ENCODE data around the gene AQP12B.

AQP12B gene

DNA sequence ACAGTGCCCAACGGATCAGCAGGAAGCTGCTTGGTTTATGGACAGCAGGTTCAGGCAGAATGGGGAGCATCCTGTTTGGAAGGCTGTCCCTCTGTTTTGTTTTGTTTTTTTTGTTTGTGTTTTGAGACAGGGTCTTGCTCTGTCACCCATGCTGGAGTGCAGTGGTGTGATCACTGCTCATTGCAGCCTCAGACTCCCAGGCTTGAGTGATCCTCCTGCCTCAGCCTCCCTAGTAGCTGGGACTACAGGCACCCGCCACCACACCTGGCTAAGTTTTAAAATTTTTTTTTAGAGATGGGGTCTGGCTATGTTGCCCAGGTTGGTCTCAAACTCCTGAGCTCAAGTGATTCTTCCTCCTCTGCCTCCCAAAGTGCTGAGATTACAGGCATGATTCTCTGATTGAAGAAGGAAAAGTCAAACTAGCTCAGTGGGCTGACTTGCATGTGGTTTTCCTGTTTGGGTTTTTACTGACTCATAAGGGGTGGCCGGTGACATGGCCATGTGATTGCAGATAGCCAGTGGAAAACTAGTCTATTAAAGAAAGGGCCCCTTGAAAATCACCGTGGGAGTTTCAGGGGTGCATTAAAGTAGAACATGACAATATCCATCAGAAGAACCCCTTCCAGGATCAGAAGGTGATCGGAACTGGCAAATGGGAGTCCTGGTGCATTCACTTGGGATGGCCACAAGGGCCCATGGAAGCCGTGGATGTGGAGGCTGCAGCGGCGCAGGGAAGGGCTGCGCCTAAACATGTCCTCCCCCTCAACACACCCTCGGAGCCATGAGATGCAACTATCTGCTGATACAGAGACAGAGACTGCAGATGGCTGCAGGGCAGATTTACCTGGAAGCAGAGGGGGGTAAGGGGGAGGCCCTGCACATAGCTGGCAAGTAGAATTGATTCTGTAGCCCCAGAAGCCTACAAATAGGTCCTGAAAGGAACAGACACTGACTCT is 26.5 kb downstream of the AQP12B start:
- Mint-ChIP-seq H3K36me3 (ENCODE audit: low read depth) (no peaks in the 10 kb centered on the region), H3K4me1 (no peaks in the 10 kb centered on the region), H3K9me3 (peaks cover 17% of the 10 kb centered on the region), H3K4me3 (no peak overlapping the region), H3K27me3 (ENCODE audit: low read depth) (peaks cover 68% of the 10 kb centered on the region), H3K27ac (no peak overlapping the region)
- TF ChIP-seq CTCF (IDR thresholded peaks at IDR 0.05; ENCODE audit: unreplicated experiment in 3 of 3), result no peak

- H3K27ac Mint-ChIP-seq, result no peak overlapping the region
- H3K9me3 Mint-ChIP-seq, result peaks cover 11% of the 10 kb centered on the region
- H3K36me3 Mint-ChIP-seq (ENCODE audit: low read depth), result no peaks in the 10 kb centered on the region
- TF ChIP-seq CTCF (IDR thresholded peaks at IDR 0.05; ENCODE audit: unreplicated experiment in 3 of 3), result no peak
- H3K4me1 Mint-ChIP-seq, result no peaks in the 10 kb centered on the region
- H3K27me3 Mint-ChIP-seq (ENCODE audit: low read depth), result peaks cover 56% of the 10 kb centered on the region
- no peak overlapping the region for H3K4me3 Mint-ChIP-seq
Measured at GRCh38 chr2:240651185-240651584, 31.5 kb downstream of the AQP12B start.

DNA sequence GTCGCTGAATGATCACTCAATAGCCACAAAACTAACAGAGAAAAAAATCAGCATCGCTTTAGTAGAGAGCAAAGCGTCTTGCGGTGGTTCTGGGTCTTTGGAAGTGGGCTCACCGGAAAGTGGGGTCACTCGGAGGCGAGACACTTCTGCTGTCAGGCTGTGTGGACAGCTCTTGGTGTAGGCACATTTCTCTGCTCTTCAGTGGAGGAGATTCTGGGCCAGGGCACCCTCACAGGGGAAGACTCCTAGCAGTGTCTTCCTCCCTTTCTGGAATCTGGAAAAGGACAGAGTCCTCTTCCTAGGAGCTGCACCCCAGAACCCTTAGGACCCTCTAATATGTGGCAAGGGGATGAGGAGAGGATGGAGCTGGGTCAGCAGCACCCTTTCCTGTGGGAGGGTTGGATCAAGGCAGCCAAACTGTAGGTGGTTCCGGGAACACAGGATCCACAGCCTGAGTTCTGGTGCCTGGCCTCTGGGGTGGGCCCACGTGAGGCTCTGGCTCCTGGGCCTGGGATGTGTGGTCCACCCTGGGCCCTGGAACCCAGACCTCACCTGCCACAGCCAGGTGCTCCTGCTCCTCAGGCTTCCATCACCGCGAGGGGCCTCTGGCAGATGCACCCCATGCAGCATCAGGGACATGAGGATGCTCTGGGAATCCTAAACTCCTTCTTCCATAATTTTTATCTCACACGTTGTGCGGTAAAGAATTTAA is 32.3 kb downstream of the AQP12B start:
- Mint-ChIP-seq H3K4me3 (no peak overlapping the region), H3K27me3 (ENCODE audit: low read depth) (peaks cover 57% of the 10 kb centered on the region), H3K4me1 (no peaks in the 10 kb centered on the region), H3K36me3 (ENCODE audit: low read depth) (no peaks in the 10 kb centered on the region), H3K27ac (no peak overlapping the region), H3K9me3 (peaks cover 11% of the 10 kb centered on the region)
- no peak for TF ChIP-seq CTCF (IDR thresholded peaks at IDR 0.05; ENCODE audit: unreplicated experiment in 3 of 3)

- H3K9me3 Mint-ChIP-seq, result peaks cover 4% of the 10 kb centered on the region
- no peak for TF ChIP-seq CTCF (IDR thresholded peaks at IDR 0.05; ENCODE audit: unreplicated experiment in 3 of 3)
Measured at GRCh38 chr2:240649331-240649730, 33.4 kb downstream of the AQP12B start.

GRCh38 chr2:240648650-240649275 is 33.9 kb downstream of the AQP12B start:
- Mint-ChIP-seq H3K36me3 (ENCODE audit: low read depth) (no peaks in the 10 kb centered on the region), H3K9me3 (peaks cover 4% of the 10 kb centered on the region), H3K27me3 (ENCODE audit: low read depth) (peaks cover 51% of the 10 kb centered on the region), H3K27ac (no peak overlapping the region), H3K4me1 (no peaks in the 10 kb centered on the region), H3K4me3 (no peak overlapping the region)
- no peak for TF ChIP-seq CTCF (IDR thresholded peaks at IDR 0.05; ENCODE audit: unreplicated experiment in 3 of 3)

More at GRCh38 chr2:240649331-240649730, 33.4 kb downstream of the AQP12B start:
- peaks cover 48% of the 10 kb centered on the region for H3K27me3 Mint-ChIP-seq (ENCODE audit: low read depth)
- no peak overlapping the region for H3K27ac Mint-ChIP-seq
- H3K4me1 Mint-ChIP-seq, result no peaks in the 10 kb centered on the region
- no peak overlapping the region for H3K4me3 Mint-ChIP-seq
- H3K36me3 Mint-ChIP-seq (ENCODE audit: low read depth), result no peaks in the 10 kb centered on the region
